Activated B cell treated with CpG ODN at 0.5 μM for 24 hours (primary cell): ENCODE measurements around the gene USP8. TPM values are rescaled to one million over a fixed set of nuclear protein-coding genes. Genes with fewer than 3 reads are reported as not detected.

Experiments
- ATAC-seq: fragments of 200-7000 bp; cut with Tn5 transposase; one replicate; pipeline ENCODE4 v1.10.0; 2021; ENCODE audit warnings: low read depth, mild to moderate bottlenecking, moderate library complexity
- CTCF ChIA-PET: fragments of 350-600 bp; sonication (Branson Sonifier 250); formaldehyde crosslinking; loops from one replicate; lab custom pipeline; 2021; ENCODE audit warnings: antibody characterized with exemption; lab: Charles Lee
- POLR2A ChIA-PET: fragments of 350-600 bp; sonication (Branson Sonifier 250); formaldehyde crosslinking; loops from one replicate; lab custom pipeline; 2021; ENCODE audit warnings: antibody characterized with exemption; lab: Charles Lee
- DNase-seq: peaks from one replicate; pipeline ENCODE4 v3.0.0; 2022
- H3K27ac Mint-ChIP-seq: one replicate; pipeline ENCODE4 v1.8.0; 2020; ENCODE audit warnings: mixed read lengths
- H3K27me3 Mint-ChIP-seq: one replicate; pipeline ENCODE4 v1.8.0; 2021; ENCODE audit warnings: mixed read lengths
- H3K36me3 Mint-ChIP-seq: one replicate; pipeline ENCODE4 v1.8.0; 2021; ENCODE audit warnings: low read depth, mixed read lengths
- H3K4me1 Mint-ChIP-seq: one replicate; pipeline ENCODE4 v1.8.0; 2021; ENCODE audit warnings: mixed read lengths
- H3K4me3 Mint-ChIP-seq: one replicate; pipeline ENCODE4 v1.8.0; 2020; ENCODE audit warnings: mild to moderate bottlenecking, mixed read lengths
- H3K9me3 Mint-ChIP-seq: one replicate; pipeline ENCODE4 v1.8.0; 2020; ENCODE audit warnings: mixed read lengths
- CTCF ChIP-seq: fragments of 200-600 bp; IDR thresholded peaks from one replicate; pipeline ENCODE4 v1.8.0; 2022; ENCODE audit warnings: antibody characterized with exemption, mild to moderate bottlenecking
- intact Hi-C: fragments of 100-400 bp; cut with micrococcal nuclease; formaldehyde crosslinking; loops from one replicate; pipeline ENCODE4 v1.15.1; 2024
- total RNA-seq: library from RNA; stranded (reverse); gene quantifications from 2 replicates; pipeline ENCODE4 v1.2.3, GENCODE V29; 2022

USP8 gene
- total RNA-seq, 1 donor from 2014 or later: 78.3 TPM

- intact Hi-C loops: loop anchor here (5.0 kb wide), 1 partner anchor 466 kb away; the partner anchor contains the start of gene AP4E1
- Mint-ChIP-seq H3K9me3 (no peaks in the 10 kb centered on the region), H3K36me3 (peaks cover 57% of the 10 kb centered on the region), H3K27ac (no peak overlapping the region), H3K27me3 (no peaks in the 10 kb centered on the region), H3K4me3 (no peak overlapping the region), H3K4me1 (peaks cover 30% of the 10 kb centered on the region)
- no peak for TF ChIP-seq CTCF
- ATAC-seq: no peak
- ChIA-PET POLR2A (interaction anchor here (0.6 kb wide), 1 partner anchor 88 kb away, joined by 3 read pairs; no protein-coding TSS in a partner anchor), CTCF (no interaction called here)
- DNase-seq: no peak
Measured at GRCh38 chr15:50440932-50441331, 16.7 kb downstream of the USP8 start.

GRCh38 chr15:50452927-50453326 is 28.7 kb downstream of the USP8 start:
- no peak for TF ChIP-seq CTCF
- H3K4me1 Mint-ChIP-seq: peaks cover 13% of the 10 kb centered on the region
- intact Hi-C loops: loop anchor here (2.0 kb wide), 1 partner anchor 14 kb away; no protein-coding TSS in a partner anchor
- H3K4me3 Mint-ChIP-seq: no peak overlapping the region
- ATAC-seq (no peak), DNase-seq (no peak)
- ChIA-PET CTCF (no interaction called here), POLR2A (interaction anchor here (0.6 kb wide), 1 partner anchor 7 kb away, joined by 4 read pairs; no protein-coding TSS in a partner anchor)
- H3K9me3 Mint-ChIP-seq: no peaks in the 10 kb centered on the region
- peak overlapping the region; percentile 21 for H3K27ac Mint-ChIP-seq
- H3K27me3 Mint-ChIP-seq: no peaks in the 10 kb centered on the region
- peaks cover 69% of the 10 kb centered on the region for H3K36me3 Mint-ChIP-seq

- intact Hi-C loops: no loop called here
- no peak for TF ChIP-seq CTCF
- Mint-ChIP-seq H3K27me3 (no peaks in the 10 kb centered on the region), H3K27ac (peak overlapping the region; percentile 5), H3K9me3 (no peaks in the 10 kb centered on the region), H3K4me3 (no peak overlapping the region), H3K4me1 (peaks cover 11% of the 10 kb centered on the region), H3K36me3 (peaks cover 65% of the 10 kb centered on the region)
- DNase-seq: no peak
- no peak for ATAC-seq
- ChIA-PET CTCF (no interaction called here), POLR2A (interaction anchor here (0.7 kb wide), 1 partner anchor 104 kb away, joined by 3 read pairs; the partner anchor contains the start of gene GABPB1)
Measured at GRCh38 chr15:50458348-50459112, 34.3 kb downstream of the USP8 start.

- H3K27ac Mint-ChIP-seq: peak overlapping the region; percentile 30
- no peak for ATAC-seq
- TF ChIP-seq CTCF: no peak
Measured at GRCh38 chr15:50463423-50464358, 39.5 kb downstream of the USP8 start.

More at GRCh38 chr15:50463423-50464358, 39.5 kb downstream of the USP8 start:
- no peaks in the 10 kb centered on the region for H3K9me3 Mint-ChIP-seq
- intact Hi-C loops: no loop called here
- no peak overlapping the region for H3K4me3 Mint-ChIP-seq
- H3K4me1 Mint-ChIP-seq: peaks cover 4% of the 10 kb centered on the region
- H3K27me3 Mint-ChIP-seq: no peaks in the 10 kb centered on the region
- ChIA-PET CTCF (no interaction called here), POLR2A (interaction anchor here (0.6 kb wide), 2 partner anchors 71 to 1763 kb away, joined by 3 to 8 read pairs; no protein-coding TSS in a partner anchor)
- H3K36me3 Mint-ChIP-seq: peaks cover 74% of the 10 kb centered on the region
- DNase-seq: no peak
